HFFc6 (cell line): ENCODE data around the gene SNRNP48. TPM values are rescaled to one million over a fixed set of nuclear protein-coding genes. Genes with fewer than 3 reads are reported as not detected.

Experiments used
- DNase-seq: peaks from one replicate; pipeline ENCODE4 v3.0.0-alpha.2; 2018
- H3K27ac Mint-ChIP-seq: 2 replicates; pipeline ENCODE4 v1.8.0; 2020; ENCODE audit warnings: mild to moderate bottlenecking, mixed read lengths
- H3K27me3 Mint-ChIP-seq: 2 replicates; pipeline ENCODE4 v1.8.0; 2021; ENCODE audit warnings: mild to moderate bottlenecking, moderate library complexity, mixed read lengths; ENCODE audit not compliant: insufficient read depth
- H3K36me3 Mint-ChIP-seq: 2 replicates; pipeline ENCODE4 v1.8.0; 2021; ENCODE audit warnings: low read depth, mixed read lengths
- H3K4me1 Mint-ChIP-seq: 2 replicates; pipeline ENCODE4 v1.8.0; 2020; ENCODE audit warnings: low read depth, mixed read lengths
- H3K4me3 Mint-ChIP-seq: 2 replicates; pipeline ENCODE4 v1.8.0; 2020; ENCODE audit warnings: mild to moderate bottlenecking, moderate library complexity, mixed read lengths
- H3K9me3 Mint-ChIP-seq: 2 replicates; pipeline ENCODE4 v1.8.0; 2020; ENCODE audit warnings: mild to moderate bottlenecking, mixed read lengths
- CTCF ChIP-seq: fragments of 200-600 bp; sonication (generic); IDR thresholded peaks from 2 replicates; pipeline ENCODE4 v1.5.0; 2021; ENCODE audit warnings: antibody characterized with exemption, mild to moderate bottlenecking
- total RNA-seq, 6 experiments: library from RNA; stranded (reverse); fragmentation: NEBNext Ultra II Directional; extraction: Animal tissue kit (Norgen Biotek cat#: 25700); gene quantifications; 2 replicates in 1 of 6; 3 replicates in 5 of 6; pipeline ENCODE4 v1.2.3, GENCODE V29; 2021

Gene SNRNP48
- total RNA-seq, 6 experiments from 2014 or later, result 9.7 to 12.9 (median 11.9) TPM

GRCh38 chr6:7636151-7636550 lies 46.2 kb downstream of the SNRNP48 start:
- peaks cover 5% of the 10 kb centered on the region; the same call in 1 of the 2 replicates for H3K9me3 Mint-ChIP-seq
- peaks cover 37% of the 10 kb centered on the region for H3K4me1 Mint-ChIP-seq
- H3K4me3 Mint-ChIP-seq, result no peak overlapping the region
- H3K36me3 Mint-ChIP-seq, result peaks cover 9% of the 10 kb centered on the region
- TF ChIP-seq CTCF, result no peak
- H3K27me3 Mint-ChIP-seq, result no peaks in the 10 kb centered on the region; the same call in 1 of the 2 replicates
- DNase-seq, result no peak
- no peak overlapping the region for H3K27ac Mint-ChIP-seq

- no peak overlapping the region for H3K4me3 Mint-ChIP-seq
- H3K27ac Mint-ChIP-seq, result no peak overlapping the region
- peaks cover 5% of the 10 kb centered on the region; the same call in 1 of the 2 replicates for H3K9me3 Mint-ChIP-seq
- H3K4me1 Mint-ChIP-seq, result peaks cover 45% of the 10 kb centered on the region
- no peak for DNase-seq
- peaks cover 9% of the 10 kb centered on the region for H3K36me3 Mint-ChIP-seq
- H3K27me3 Mint-ChIP-seq, result no peaks in the 10 kb centered on the region; the same call in none of the 2 replicates
- TF ChIP-seq CTCF, result no peak
Measured at GRCh38 chr6:7637533-7637932, 47.5 kb downstream of the SNRNP48 start.

- peaks cover 5% of the 10 kb centered on the region; the same call in 1 of the 2 replicates for H3K9me3 Mint-ChIP-seq
- no peak for DNase-seq
- no peak for TF ChIP-seq CTCF
- peaks cover 9% of the 10 kb centered on the region for H3K36me3 Mint-ChIP-seq
- no peaks in the 10 kb centered on the region; the same call in none of the 2 replicates for H3K27me3 Mint-ChIP-seq
- H3K27ac Mint-ChIP-seq, result 0 out of 2 replicates have a peak overlapping the region, but pooled peaks have one; percentile 5
- peaks cover 57% of the 10 kb centered on the region for H3K4me1 Mint-ChIP-seq
- no peak overlapping the region for H3K4me3 Mint-ChIP-seq
Measured at GRCh38 chr6:7639427-7639826, 49.4 kb downstream of the SNRNP48 start.

DNA sequence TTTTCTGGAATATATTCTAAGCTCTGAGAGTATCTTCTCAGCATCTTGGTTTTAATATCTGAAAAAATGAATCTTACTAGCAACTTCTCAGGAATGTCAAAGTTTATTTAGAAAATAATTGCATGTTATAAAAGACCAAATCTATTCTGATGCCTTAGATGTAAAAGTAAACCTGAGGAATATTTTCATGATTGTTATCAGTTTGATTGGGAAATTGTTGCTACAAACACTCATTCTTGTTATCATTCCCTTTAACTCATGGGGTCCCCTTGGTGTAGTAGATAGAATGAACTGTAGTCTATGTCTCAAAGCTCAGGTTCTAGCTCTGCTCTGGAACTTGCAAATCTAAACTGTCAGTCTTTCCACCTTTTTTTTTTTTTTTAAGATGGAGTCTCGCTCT lies 50.0 kb downstream of the SNRNP48 start:
- H3K4me3 Mint-ChIP-seq, result no peak overlapping the region
- TF ChIP-seq CTCF, result no peak
- peaks cover 9% of the 10 kb centered on the region for H3K36me3 Mint-ChIP-seq
- H3K9me3 Mint-ChIP-seq, result peaks cover 5% of the 10 kb centered on the region; the same call in 1 of the 2 replicates
- 0 out of 2 replicates have a peak overlapping the region, but pooled peaks have one; percentile 5 for H3K27ac Mint-ChIP-seq
- peak; percentile 25 for DNase-seq
- H3K27me3 Mint-ChIP-seq, result no peaks in the 10 kb centered on the region; the same call in none of the 2 replicates
- H3K4me1 Mint-ChIP-seq, result peaks cover 62% of the 10 kb centered on the region

GRCh38 chr6:7640607-7641577 lies 50.9 kb downstream of the SNRNP48 start:
- Mint-ChIP-seq H3K4me1 (peaks cover 69% of the 10 kb centered on the region), H3K9me3 (peaks cover 2% of the 10 kb centered on the region; the same call in 1 of the 2 replicates), H3K27ac (peak overlapping the region; percentile 77), H3K36me3 (peaks cover 6% of the 10 kb centered on the region), H3K27me3 (no peaks in the 10 kb centered on the region; the same call in none of the 2 replicates), H3K4me3 (peak overlapping the region; percentile 69)
- peak; percentile 90 for DNase-seq
- peak; percentile 45 for TF ChIP-seq CTCF
